ACC112 (cell line): ENCODE measurements around the gene INPP4B.
A peak's percentile ranks its signal among the peaks of the same experiment; 100 is the strongest.

ENCODE experiments used
- H2AFZ ChIP-seq: fragments of 200-600 bp; sonication (generic); one replicate; pipeline ENCODE4 v1.6.0; 2017; ENCODE audit warnings: antibody characterized with exemption, low read length; ENCODE audit not compliant: unreplicated experiment
- H3K27ac ChIP-seq: fragments of 200-600 bp; sonication (generic); 2 replicates; pipeline ENCODE4 v1.5.1; 2014; ENCODE audit warnings: low read depth, mild to moderate bottlenecking, antibody characterized with exemption, low read length, moderate library complexity
- H3K27me3 ChIP-seq: fragments of 200-600 bp; sonication (generic); 2 replicates; pipeline ENCODE4 v1.6.1; 2014; ENCODE audit warnings: mild to moderate bottlenecking, antibody characterized with exemption, low read length, moderate library complexity, mixed read lengths; ENCODE audit not compliant: insufficient read depth
- H3K36me3 ChIP-seq: fragments of 200-600 bp; sonication (generic); 2 replicates; pipeline ENCODE4 v1.6.1; 2016; ENCODE audit warnings: mild to moderate bottlenecking, antibody characterized with exemption, low read length, moderate library complexity, mixed read lengths; ENCODE audit not compliant: insufficient read depth
- H3K4me1 ChIP-seq: fragments of 200-600 bp; sonication (generic); one replicate; pipeline ENCODE4 v1.6.1; 2016; ENCODE audit warnings: low read length, mixed read lengths; ENCODE audit not compliant: insufficient read depth, unreplicated experiment, control insufficient read depth
- H3K4me3 ChIP-seq: fragments of 200-600 bp; sonication (generic); 2 replicates; pipeline ENCODE4 v1.5.1; 2014; ENCODE audit warnings: mild to moderate bottlenecking, low read depth, low read length
- H3K79me2 ChIP-seq: fragments of 200-600 bp; sonication (generic); one replicate; pipeline ENCODE4 v1.6.0; 2016; ENCODE audit warnings: low read length; ENCODE audit not compliant: control insufficient read depth, unreplicated experiment, insufficient read depth

The INPP4B gene

GRCh38 chr4:142264961-142265360 is 581.1 kb downstream of the INPP4B start:
- peaks cover 25% of the 10 kb centered on the region for H3K4me1 ChIP-seq
- H3K79me2 ChIP-seq = no peaks in the 10 kb centered on the region
- H3K36me3 ChIP-seq = no peaks in the 10 kb centered on the region
- peak overlapping the region; percentile 46; the same call in 1 of the 2 replicates for H3K4me3 ChIP-seq
- no peak overlapping the region for H2AFZ ChIP-seq
- peak overlapping the region; percentile 71 for H3K27ac ChIP-seq
- H3K27me3 ChIP-seq = no peaks in the 10 kb centered on the region

- no peaks in the 10 kb centered on the region for H3K79me2 ChIP-seq
- no peak overlapping the region for H3K27ac ChIP-seq
- H3K27me3 ChIP-seq = no peaks in the 10 kb centered on the region
- peaks cover 25% of the 10 kb centered on the region for H3K4me1 ChIP-seq
- H2AFZ ChIP-seq = no peak overlapping the region
- H3K4me3 ChIP-seq = no peak overlapping the region
- no peaks in the 10 kb centered on the region for H3K36me3 ChIP-seq
Observed at GRCh38 chr4:142262956-142263355, 583.1 kb downstream of the INPP4B start.

- Histone ChIP-seq H3K27me3 (no peaks in the 10 kb centered on the region), H3K4me3 (no peak overlapping the region), H3K27ac (no peak overlapping the region), H3K36me3 (0 out of 2 replicates have a peak, but pooled peaks cover 6% of the 10 kb centered on the region), H2AFZ (no peak overlapping the region), H3K79me2 (no peaks in the 10 kb centered on the region), H3K4me1 (peaks cover 4% of the 10 kb centered on the region)
Observed at GRCh38 chr4:142248946-142249345, 597.2 kb downstream of the INPP4B start.

- Histone ChIP-seq H3K4me1 (peaks cover 13% of the 10 kb centered on the region), H2AFZ (no peak overlapping the region), H3K27me3 (no peaks in the 10 kb centered on the region), H3K4me3 (no peak overlapping the region), H3K36me3 (no peaks in the 10 kb centered on the region), H3K79me2 (no peaks in the 10 kb centered on the region), H3K27ac (no peak overlapping the region)
Observed at GRCh38 chr4:142243255-142243654, 602.8 kb downstream of the INPP4B start.

GRCh38 chr4:142242156-142242555 is 603.9 kb downstream of the INPP4B start:
- Histone ChIP-seq H3K36me3 (no peaks in the 10 kb centered on the region), H3K4me1 (peaks cover 15% of the 10 kb centered on the region), H3K27ac (no peak overlapping the region), H3K4me3 (no peak overlapping the region), H3K79me2 (no peaks in the 10 kb centered on the region), H2AFZ (no peak overlapping the region), H3K27me3 (no peaks in the 10 kb centered on the region)

- peaks cover 15% of the 10 kb centered on the region for H3K4me1 ChIP-seq
- peak overlapping the region; percentile 49 for H3K27ac ChIP-seq
- peaks cover 5% of the 10 kb centered on the region; the same call in 1 of the 2 replicates for H3K36me3 ChIP-seq
- H3K79me2 ChIP-seq = no peaks in the 10 kb centered on the region
- no peak overlapping the region for H3K4me3 ChIP-seq
- no peak overlapping the region for H2AFZ ChIP-seq
- no peaks in the 10 kb centered on the region for H3K27me3 ChIP-seq
Observed at GRCh38 chr4:142238589-142238988, 607.5 kb downstream of the INPP4B start.

- Histone ChIP-seq H3K4me3 (no peak overlapping the region), H3K27me3 (no peaks in the 10 kb centered on the region), H3K79me2 (no peaks in the 10 kb centered on the region), H3K27ac (no peak overlapping the region), H2AFZ (no peak overlapping the region), H3K4me1 (peaks cover 15% of the 10 kb centered on the region), H3K36me3 (peaks cover 5% of the 10 kb centered on the region; the same call in 1 of the 2 replicates)
Observed at GRCh38 chr4:142236268-142236667, 609.8 kb downstream of the INPP4B start.

- Histone ChIP-seq H3K4me3 (no peak overlapping the region), H3K27ac (no peak overlapping the region), H3K36me3 (peaks cover 2% of the 10 kb centered on the region; the same call in 1 of the 2 replicates), H3K4me1 (no peaks in the 10 kb centered on the region), H2AFZ (no peak overlapping the region), H3K27me3 (no peaks in the 10 kb centered on the region), H3K79me2 (no peaks in the 10 kb centered on the region)
Observed at GRCh38 chr4:142231787-142232186, 614.3 kb downstream of the INPP4B start.

GRCh38 chr4:142230991-142231390 is 615.1 kb downstream of the INPP4B start:
- Histone ChIP-seq H2AFZ (no peak overlapping the region), H3K36me3 (no peaks in the 10 kb centered on the region)

GRCh38 chr4:142226014-142226413 is 620.1 kb downstream of the INPP4B start:
- no peak overlapping the region for H3K4me3 ChIP-seq
- no peaks in the 10 kb centered on the region for H3K27me3 ChIP-seq
- H3K4me1 ChIP-seq = no peaks in the 10 kb centered on the region
- H3K79me2 ChIP-seq = no peaks in the 10 kb centered on the region
- no peaks in the 10 kb centered on the region for H3K36me3 ChIP-seq
- no peak overlapping the region for H2AFZ ChIP-seq
- no peak overlapping the region for H3K27ac ChIP-seq

More at GRCh38 chr4:142230991-142231390, 615.1 kb downstream of the INPP4B start:
- Histone ChIP-seq H3K27me3 (no peaks in the 10 kb centered on the region), H3K79me2 (no peaks in the 10 kb centered on the region), H3K4me1 (no peaks in the 10 kb centered on the region), H3K27ac (no peak overlapping the region), H3K4me3 (no peak overlapping the region)

- H3K4me3 ChIP-seq = no peak overlapping the region
- H3K79me2 ChIP-seq = no peaks in the 10 kb centered on the region
- no peaks in the 10 kb centered on the region for H3K36me3 ChIP-seq
- H3K27ac ChIP-seq = no peak overlapping the region
- no peak overlapping the region for H2AFZ ChIP-seq
- H3K4me1 ChIP-seq = peaks cover 7% of the 10 kb centered on the region
- H3K27me3 ChIP-seq = no peaks in the 10 kb centered on the region
Observed at GRCh38 chr4:142222127-142222526, 624.0 kb downstream of the INPP4B start.
